ENCODE measurements around the gene SLC2A5.

DNA sequence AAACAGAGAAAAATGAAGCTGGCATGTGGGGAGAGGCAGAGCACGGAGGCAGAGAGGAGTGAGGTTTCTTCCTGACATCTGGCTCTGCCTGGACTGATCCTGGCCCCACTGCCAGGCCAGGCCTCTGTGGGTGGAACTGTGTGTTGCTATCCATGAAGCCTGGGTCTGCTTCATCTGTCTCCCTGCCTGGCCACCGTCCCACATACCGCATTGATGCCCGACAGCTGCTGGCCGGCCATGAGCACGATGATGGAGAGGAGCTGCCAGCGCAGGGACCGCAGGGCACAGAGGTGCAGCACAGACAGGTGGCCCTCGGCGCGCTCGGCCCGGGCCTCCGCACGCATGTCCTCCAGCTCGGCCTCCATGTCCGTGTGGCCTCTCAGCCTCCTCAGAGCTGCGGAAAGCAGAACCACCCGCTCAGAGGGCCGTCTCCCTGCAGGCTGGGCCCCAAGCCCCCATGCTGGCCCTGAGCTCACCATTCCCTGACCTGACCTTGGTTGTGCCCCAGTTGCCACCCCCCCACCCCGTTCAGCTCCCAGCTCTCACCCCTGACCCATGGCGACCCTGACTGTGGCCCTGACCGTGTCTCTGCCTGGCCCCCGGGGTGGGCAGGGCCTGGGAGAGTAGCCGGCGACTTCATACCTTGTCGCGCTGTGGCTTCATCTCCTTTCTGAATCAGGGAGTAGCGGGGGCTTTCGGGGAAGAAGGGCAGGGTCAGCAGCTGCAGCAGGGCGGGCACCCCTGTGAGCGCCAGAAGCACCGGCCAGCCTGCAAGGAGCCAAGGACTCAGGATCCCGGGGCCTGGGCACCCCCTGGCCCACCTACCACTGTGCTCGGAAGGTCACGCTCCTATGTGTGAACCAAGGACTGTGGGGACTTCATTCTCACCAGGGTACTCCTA, 54.7 kb downstream of the SLC2A5 start:
- TF ChIP-seq, protein P1, sequence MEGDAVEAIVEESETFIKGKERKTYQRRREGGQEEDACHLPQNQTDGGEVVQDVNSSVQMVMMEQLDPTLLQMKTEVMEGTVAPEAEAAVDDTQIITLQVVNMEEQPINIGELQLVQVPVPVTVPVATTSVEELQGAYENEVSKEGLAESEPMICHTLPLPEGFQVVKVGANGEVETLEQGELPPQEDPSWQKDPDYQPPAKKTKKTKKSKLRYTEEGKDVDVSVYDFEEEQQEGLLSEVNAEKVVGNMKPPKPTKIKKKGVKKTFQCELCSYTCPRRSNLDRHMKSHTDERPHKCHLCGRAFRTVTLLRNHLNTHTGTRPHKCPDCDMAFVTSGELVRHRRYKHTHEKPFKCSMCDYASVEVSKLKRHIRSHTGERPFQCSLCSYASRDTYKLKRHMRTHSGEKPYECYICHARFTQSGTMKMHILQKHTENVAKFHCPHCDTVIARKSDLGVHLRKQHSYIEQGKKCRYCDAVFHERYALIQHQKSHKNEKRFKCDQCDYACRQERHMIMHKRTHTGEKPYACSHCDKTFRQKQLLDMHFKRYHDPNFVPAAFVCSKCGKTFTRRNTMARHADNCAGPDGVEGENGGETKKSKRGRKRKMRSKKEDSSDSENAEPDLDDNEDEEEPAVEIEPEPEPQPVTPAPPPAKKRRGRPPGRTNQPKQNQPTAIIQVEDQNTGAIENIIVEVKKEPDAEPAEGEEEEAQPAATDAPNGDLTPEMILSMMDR (conservative IDR thresholded peaks at IDR 0.05; ENCODE audit: low read depth, low read length), result no peak
- TF ChIP-seq EZH2 (IDR thresholded peaks at IDR 0.05; ENCODE audit: low read length, unreplicated experiment) (no peak), EZH2phosphoT487 (IDR thresholded peaks at IDR 0.05; ENCODE audit: borderline replicate concordance, low read length) (no peak)

Measured in PC-3 (cell line).